Frontal cortex (tissue), 4 donors: ENCODE data around the gene B4GALT7. TPM values are rescaled to one million over a fixed set of nuclear protein-coding genes. Genes with fewer than 3 reads are reported as not detected.

ENCODE experiments used
- DNase-seq, 2 donors: peaks; one replicate each; pipeline ENCODE4 v3.0.0; 2012; ENCODE audit warnings: low spot score in 2 of 2
- FAIRE-seq: peaks from 2 replicates; lab custom pipeline; 2012; peaks lifted over from hg19 to GRCh38; lab: Jason Lieb, UNC
- total RNA-seq: library from RNA; depleted of rRNA; stranded (reverse); fragments of >200 nt; gene quantifications from one replicate; pipeline ENCODE4 v1.2.3, GENCODE V29; 2014
- donor health status: control.
- donor health status: control.
- donor health status: control.

Gene B4GALT7
- total RNA-seq, 1 donor from 2014 or later, result 13.5 TPM

- FAIRE-seq, result no peak
- DNase-seq, result peak; percentile 88
Measured at GRCh38 chr5:177592010-177592834, 7.7 kb upstream of the B4GALT7 start, which contains the start of gene TMED9. TSS of gene TMED9 (plus strand) at chr5:177592203. CDS start at chr5:177592215, 12 bp downstream.

GRCh38 chr5:177592905-177593304 is 7.0 kb upstream of the B4GALT7 start:
- no peak for DNase-seq
- no peak for FAIRE-seq

GRCh38 chr5:177593511-177593910 is 6.4 kb upstream of the B4GALT7 start:
- FAIRE-seq (no peak), DNase-seq (no peak)

GRCh38 chr5:177594071-177594470 is 5.9 kb upstream of the B4GALT7 start:
- DNase-seq (no peak), FAIRE-seq (no peak)

- FAIRE-seq (no peak), DNase-seq (no peak)
Measured at GRCh38 chr5:177595026-177595585, 4.8 kb upstream of the B4GALT7 start.

GRCh38 chr5:177595991-177596774 is 3.7 kb upstream of the B4GALT7 start:
- no peak for DNase-seq
- FAIRE-seq, result no peak

- FAIRE-seq (no peak), DNase-seq (no peak)
Measured at GRCh38 chr5:177596775-177597238, 3.1 kb upstream of the B4GALT7 start.

- DNase-seq (no peak), FAIRE-seq (no peak)
Measured at GRCh38 chr5:177598477-177598876, 1.5 kb upstream of the B4GALT7 start.

- DNase-seq, result no peak
- no peak for FAIRE-seq
Measured at GRCh38 chr5:177600508-177601018, 631 bp downstream of the B4GALT7 start.

- FAIRE-seq (no peak), DNase-seq (no peak)
Measured at GRCh38 chr5:177601126-177601525, 1.2 kb downstream of the B4GALT7 start.

- no peak for FAIRE-seq
Measured at GRCh38 chr5:177601577-177602457, 1.9 kb downstream of the B4GALT7 start.

GRCh38 chr5:177602458-177602830 is 2.5 kb downstream of the B4GALT7 start:
- FAIRE-seq, result no peak
- DNase-seq, result no peak

More at GRCh38 chr5:177601577-177602457, 1.9 kb downstream of the B4GALT7 start:
- no peak for DNase-seq

- FAIRE-seq, result no peak
- DNase-seq, result no peak
Measured at GRCh38 chr5:177603631-177604030, 3.7 kb downstream of the B4GALT7 start.

GRCh38 chr5:177604116-177604521 is 4.2 kb downstream of the B4GALT7 start:
- no peak for FAIRE-seq
- DNase-seq, result no peak

GRCh38 chr5:177604656-177605055 is 4.7 kb downstream of the B4GALT7 start:
- DNase-seq (no peak), FAIRE-seq (no peak)

- FAIRE-seq (no peak), DNase-seq (no peak)
Measured at GRCh38 chr5:177605078-177605477, 5.1 kb downstream of the B4GALT7 start.

GRCh38 chr5:177605667-177606066 is 5.7 kb downstream of the B4GALT7 start:
- DNase-seq (no peak), FAIRE-seq (no peak)

GRCh38 chr5:177606071-177607051 is 6.4 kb downstream of the B4GALT7 start:
- FAIRE-seq, result no peak
- no peak for DNase-seq
